Panc1 (cell line): ENCODE data around the gene DSCAML1.

Source experiments
- POLR2AphosphoS5 ChIP-seq: IDR thresholded peaks from 2 replicates; pipeline ENCODE4 v1.6.1; 2012; ENCODE audit warnings: mild to moderate bottlenecking, low read depth, low read length, moderate library complexity
- SIN3A ChIP-seq: IDR thresholded peaks from 2 replicates; pipeline ENCODE4 v1.6.1; 2012; ENCODE audit warnings: low read depth, mild to moderate bottlenecking, low read length, moderate library complexity, borderline replicate concordance; ENCODE audit not compliant: insufficient read depth
- TCF7L2 ChIP-seq: IDR thresholded peaks from 2 replicates; pipeline ENCODE4 v1.6.1; 2011; ENCODE audit warnings: mild to moderate bottlenecking, low read depth, low read length, inconsistent platforms
- TF ChIP-seq, protein P1 (sequence below): fragments of 450-650 bp; IDR thresholded peaks from 2 replicates; pipeline ENCODE4 v1.5.1; 2017; ENCODE audit warnings: mild to moderate bottlenecking

GRCh38 chr11:117586392-117586791 lies 210.6 kb downstream of the DSCAML1 start:
- TF ChIP-seq, protein P1, sequence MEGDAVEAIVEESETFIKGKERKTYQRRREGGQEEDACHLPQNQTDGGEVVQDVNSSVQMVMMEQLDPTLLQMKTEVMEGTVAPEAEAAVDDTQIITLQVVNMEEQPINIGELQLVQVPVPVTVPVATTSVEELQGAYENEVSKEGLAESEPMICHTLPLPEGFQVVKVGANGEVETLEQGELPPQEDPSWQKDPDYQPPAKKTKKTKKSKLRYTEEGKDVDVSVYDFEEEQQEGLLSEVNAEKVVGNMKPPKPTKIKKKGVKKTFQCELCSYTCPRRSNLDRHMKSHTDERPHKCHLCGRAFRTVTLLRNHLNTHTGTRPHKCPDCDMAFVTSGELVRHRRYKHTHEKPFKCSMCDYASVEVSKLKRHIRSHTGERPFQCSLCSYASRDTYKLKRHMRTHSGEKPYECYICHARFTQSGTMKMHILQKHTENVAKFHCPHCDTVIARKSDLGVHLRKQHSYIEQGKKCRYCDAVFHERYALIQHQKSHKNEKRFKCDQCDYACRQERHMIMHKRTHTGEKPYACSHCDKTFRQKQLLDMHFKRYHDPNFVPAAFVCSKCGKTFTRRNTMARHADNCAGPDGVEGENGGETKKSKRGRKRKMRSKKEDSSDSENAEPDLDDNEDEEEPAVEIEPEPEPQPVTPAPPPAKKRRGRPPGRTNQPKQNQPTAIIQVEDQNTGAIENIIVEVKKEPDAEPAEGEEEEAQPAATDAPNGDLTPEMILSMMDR, result no peak
- no peak for TF ChIP-seq POLR2AphosphoS5
- no peak for TF ChIP-seq SIN3A
- TF ChIP-seq TCF7L2, result no peak
